HUDEP-2 (cell line): ENCODE results near the gene PSTPIP2.
A peak's percentile ranks its signal among the peaks of the same experiment; 100 is the strongest.
"Not testable (repeated sequence)": the region's sequence is repeated elsewhere in the genome, so short reads cannot be mapped to it uniquely, and the experiment has no call there.

Source experiments
- DNase-seq, 76 experiments: peaks; one replicate each; lab custom pipeline; 2025; ENCODE audit not compliant: unreplicated experiment in 76 of 76; lab: John Stamatoyannopoulos, UW

PSTPIP2 gene

DNA sequence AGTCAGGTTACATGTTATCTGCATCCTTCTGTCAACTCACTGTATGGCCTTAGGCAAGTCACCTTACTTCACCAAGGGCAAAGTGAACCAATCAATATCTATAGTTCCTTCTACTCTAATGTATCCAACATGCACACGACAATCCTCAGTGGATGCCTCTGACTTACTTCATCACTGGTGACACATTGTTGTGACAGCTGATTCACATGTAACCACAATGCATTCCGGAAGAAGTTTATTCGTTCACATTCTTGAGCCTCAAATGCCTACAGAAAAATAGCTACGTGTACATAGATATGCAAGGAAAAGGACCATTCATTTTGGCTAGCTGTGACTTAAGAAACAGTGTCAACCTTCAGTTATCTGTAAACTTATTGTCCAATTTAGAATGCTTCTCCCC, 78.6 kb downstream of the PSTPIP2 start:
- DNase-seq = no peak

DNA sequence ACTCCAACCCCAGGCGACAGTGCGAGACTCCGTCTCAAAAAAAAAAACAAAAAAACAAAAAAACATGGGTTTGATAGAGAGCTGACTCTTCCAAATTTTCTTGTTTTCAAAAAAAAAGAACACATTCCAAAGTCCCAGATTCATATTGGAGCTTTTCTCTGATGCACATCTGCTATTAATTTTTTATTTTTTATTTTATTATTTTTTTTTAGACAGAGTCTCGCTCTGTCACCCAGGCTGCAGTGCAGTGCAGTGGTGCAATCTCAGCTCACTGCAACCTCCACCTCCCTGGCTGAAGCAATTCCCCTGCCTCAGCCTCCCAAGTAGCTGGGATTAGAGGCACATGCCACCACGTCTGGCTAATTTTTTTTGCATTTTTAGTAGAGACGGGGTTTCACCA, 79.5 kb downstream of the PSTPIP2 start:
- not testable (repeated sequence) for DNase-seq

DNA sequence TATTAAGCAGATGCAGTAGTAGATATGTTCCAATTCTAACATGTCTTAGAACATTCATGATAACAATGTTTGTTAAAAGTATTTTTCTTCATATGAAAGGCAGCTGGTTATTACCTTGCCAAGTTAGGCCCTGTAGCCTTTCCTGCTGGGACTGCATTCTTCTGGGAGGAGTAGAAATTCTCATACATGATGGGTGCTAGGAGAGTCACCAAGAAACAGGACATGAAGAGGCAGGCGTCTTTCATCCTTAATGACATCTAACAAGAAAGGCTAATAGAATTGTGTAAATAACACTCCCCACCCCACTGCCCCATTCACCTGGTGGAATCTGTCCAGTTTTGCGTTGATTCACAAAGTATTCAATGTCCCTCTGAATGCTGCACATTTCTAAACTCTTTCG, 80.3 kb downstream of the PSTPIP2 start:
- DNase-seq = no peak

DNA sequence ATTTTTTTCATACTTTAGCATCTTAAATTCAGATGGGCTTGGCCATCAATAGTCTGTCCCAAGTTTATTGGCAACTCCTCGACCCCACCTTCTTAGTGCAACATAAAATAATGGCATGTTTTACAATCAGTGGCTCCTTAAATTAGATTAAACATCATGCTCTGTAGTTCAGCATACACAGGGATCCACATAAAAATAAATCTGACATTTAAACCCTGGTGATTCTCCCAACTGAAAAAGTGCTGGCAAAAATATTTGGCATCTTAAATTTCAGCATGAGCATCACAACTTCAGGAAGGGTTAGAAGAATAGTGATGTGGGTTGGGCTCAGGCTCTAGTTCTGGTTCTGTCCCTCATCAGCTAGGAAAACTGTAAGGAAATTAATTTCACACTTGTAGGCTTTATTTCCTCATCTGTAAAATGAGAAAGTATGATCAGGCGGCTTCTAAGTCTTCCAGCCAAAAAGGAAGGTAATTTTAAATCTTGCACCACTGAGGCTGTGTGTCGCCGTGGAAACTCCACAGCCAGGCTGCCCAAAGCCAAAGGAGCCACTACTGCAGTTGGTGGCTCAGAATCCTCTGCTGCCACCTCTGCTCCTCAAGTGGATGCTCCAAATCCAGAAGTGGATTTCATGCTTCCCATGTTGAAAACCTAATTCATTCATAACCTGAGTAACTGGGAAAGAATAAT, 87.4 kb downstream of the PSTPIP2 start:
- DNase-seq = no peak

DNA sequence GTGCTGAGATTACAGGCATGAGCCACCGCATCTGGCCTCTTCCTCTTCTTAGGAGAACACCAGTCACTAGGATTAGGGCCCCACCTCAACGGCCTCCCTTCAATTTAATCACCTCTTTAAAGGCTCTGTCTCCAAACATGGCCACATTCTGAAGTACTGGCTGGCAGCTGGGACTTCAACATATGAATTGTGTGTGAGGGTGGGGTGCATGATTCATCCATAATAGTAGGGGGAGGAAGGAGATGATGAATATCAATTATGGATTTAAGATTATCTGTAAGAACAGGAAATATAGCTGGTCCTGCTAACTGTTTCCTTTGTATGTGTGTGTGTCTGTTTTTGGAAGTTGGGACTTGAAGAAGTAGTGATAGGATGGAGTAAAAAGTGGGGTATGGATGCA, 90.2 kb downstream of the PSTPIP2 start:
- DNase-seq = peak in 6 of 76 experiments; percentile 1 to 36 (median 24)

DNA sequence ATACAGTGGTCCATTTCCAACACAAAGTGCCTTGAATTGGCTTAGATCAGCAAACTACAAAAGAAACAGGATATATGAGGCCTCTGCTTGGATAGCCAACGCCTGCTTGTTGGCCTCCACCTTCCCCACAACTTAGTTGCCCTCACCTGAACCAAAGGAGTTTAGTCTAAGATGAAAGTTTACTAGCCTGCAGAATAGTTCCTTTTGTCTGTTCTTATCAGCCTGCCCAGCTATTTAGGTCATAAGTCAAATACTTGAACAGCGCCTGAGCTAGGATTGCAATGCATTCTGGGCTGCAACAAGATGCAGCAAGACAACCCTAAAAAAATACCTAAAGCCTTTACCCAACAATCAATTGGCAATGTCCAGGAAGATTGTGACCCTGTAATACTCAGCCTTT, 91.8 kb downstream of the PSTPIP2 start:
- peak in 13 of 76 experiments; percentile 1 to 54 (median 27) for DNase-seq

DNA sequence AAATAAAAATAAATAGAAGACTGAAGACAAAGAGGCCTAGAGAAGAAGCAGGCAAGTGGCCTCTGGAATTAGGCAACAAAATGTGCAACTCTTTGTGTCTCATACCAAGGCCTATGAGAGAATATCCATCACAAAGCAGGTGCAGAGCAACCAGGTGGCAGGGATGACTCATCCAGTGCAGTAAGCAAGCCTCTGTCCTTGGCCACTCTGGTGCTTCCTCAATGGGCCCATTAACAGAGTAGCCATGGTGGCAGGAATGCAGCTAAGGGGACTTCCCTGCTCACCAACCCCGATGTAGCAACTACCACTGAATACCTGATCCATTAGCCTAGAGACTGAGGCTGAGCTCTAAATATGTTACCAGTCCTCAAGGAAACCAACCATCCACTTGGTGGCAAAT, 94.0 kb downstream of the PSTPIP2 start:
- DNase-seq = no peak

DNA sequence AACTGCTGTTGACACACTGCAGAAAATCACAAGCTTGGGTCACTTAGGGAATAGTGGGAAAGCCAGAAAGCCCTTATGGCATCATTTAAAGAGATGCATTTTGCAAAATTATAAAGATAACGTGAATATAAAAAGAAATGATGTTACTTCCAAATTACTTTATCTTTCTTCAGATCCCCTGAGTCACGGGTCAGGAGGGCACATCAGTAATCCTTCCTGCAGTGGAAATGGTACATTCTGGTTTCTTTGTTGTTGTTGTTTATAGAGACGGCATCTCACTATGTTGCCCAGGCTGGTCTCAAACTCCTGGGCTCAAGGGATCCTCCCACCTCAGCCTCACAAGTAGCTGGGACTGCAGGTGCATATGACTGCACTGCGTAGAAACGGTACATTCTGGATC, 95.1 kb downstream of the PSTPIP2 start:
- DNase-seq = no peak

DNA sequence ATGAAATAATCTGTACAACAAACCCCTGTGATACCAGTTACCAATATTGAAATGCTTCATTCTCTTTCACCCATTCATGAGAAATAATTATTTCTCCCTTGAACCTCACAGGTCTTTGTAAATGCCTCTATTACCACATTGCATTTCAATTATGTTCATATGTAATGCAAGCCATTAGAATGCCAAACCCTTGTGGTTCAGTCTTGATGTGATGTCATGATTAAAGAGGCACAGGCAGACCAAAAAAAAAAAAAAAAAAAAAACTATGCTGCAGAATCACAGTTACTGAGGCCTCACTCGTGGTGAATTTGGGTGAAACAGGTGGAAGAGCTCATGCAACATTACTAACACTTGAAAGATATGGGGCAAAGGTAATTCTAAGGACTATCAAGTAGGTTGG, 95.5 kb downstream of the PSTPIP2 start:
- peak in 6 of 76 experiments; percentile 1 to 35 (median 6) for DNase-seq

DNA sequence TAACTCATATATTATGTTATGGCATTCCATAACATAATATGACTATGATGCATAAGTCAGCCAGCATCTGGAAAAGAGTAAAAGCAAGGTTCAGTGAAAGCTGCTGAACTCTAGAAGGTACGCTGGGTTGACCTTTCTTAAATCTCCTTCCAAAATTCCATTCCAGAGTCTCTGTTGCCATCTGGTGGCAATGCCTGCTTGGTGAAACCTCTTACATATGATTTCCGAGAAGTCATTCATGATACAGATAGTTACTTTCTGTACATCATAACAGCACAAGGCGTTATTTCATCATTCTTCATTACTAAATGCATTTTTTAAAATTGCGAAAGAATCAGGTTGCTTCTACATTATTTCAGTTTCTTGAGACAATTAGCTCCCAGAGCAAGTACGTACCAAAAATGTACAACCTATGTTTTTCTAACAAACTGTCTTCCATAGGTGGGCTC, 97.9 kb downstream of the PSTPIP2 start:
- peak in 67 of 76 experiments; percentile 6 to 91 (median 63) for DNase-seq

DNA sequence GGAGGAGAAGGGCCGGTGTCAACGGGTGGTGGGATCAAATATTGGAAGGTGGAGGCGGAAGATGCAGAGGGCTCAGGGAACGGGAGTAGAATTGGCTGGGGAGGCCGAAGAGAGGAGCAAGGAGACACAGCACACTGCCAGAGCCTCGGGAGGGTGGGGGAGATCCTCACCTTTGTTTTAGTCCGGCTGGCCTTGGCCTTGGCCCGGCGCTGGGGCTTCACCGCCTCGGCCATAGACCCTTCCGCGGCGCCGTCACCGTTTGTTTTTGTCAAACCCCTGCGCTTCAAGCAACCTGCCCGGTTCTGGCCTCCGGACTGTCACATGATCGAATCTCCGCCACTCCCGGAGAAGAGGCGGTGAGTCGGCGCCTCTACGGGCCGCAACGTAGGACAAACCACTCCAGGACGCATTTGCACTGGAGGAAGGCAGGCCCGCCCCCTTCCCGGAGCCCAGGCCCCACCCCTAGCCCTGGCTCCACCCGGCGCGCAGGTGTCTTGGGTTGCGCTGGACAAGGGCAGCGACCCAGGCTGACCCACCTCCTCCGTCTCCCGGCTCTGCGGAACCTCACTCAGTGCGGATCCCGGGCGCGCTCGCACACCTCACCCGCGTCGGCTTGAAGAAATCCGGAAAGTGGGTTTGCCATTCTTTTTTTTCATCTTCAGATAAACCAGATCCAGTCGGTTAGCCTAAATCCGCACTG, 104.9 kb downstream of the PSTPIP2 start, which contains the start of gene EPG5:
Gene EPG5, minus strand, starts transcription at position 323 of the 700 bp plus-strand sequence. Its CDS starts 90 bp downstream, at position 233.
- DNase-seq = peak; percentile 9 to 98 (median 93)

DNA sequence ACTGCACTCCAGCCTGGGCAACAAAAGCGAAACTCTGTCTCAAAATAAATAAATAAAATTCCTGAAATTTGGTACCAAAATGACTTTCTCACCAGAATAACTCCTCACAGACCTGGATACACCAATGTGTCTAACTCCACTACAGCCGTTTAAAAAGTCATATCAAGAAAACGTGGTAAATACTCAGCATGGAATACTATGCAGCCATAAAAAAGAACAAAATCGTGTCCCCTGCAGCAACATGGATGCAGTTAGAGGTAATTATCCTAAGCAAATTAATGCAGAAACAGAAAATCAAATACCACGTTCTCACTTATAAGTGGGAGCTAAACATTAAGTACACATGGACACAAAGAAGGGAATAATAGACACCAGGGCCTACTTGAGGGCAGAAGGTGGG, 107.1 kb downstream of the PSTPIP2 start:
- not testable (repeated sequence) for DNase-seq

DNA sequence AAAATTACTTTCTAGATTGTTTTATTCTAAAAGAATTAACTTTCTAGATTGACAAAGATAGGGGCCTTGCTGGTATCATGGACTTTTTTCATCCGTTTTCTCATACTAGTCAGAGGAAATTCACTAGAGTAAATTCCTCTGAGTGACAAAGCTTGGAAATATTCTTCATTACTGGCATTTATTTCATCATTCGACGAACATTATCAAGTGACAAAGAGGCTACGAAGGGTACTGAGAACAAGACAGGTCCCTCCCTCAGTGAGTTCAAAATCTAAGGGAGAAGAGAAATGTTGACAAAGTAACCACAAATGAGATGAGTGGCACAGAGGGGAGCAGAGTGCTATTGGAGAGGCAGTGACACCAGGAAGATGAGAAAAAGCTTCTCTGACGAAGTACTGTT, 109.2 kb downstream of the PSTPIP2 start:
- DNase-seq = no peak

DNA sequence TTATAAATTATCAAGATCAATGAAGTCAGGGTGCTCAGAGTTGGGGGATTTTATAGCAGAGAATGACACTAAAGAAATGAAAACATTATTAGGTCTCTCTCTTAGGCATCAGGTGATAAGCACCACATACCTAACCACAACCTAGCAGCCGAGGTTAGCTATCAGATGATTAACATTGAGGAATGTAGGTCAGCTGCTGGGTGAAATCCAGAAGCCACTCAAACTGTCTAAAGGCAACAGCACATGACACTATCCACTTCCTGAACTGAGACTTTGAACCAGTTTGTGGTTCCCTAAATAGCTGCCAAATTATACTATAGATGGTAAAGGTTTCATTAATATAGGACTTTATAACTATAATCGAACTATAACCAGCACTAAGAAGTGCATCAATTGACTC, 109.6 kb downstream of the PSTPIP2 start:
- DNase-seq = peak in 34 of 76 experiments; percentile 1 to 64 (median 31)

DNA sequence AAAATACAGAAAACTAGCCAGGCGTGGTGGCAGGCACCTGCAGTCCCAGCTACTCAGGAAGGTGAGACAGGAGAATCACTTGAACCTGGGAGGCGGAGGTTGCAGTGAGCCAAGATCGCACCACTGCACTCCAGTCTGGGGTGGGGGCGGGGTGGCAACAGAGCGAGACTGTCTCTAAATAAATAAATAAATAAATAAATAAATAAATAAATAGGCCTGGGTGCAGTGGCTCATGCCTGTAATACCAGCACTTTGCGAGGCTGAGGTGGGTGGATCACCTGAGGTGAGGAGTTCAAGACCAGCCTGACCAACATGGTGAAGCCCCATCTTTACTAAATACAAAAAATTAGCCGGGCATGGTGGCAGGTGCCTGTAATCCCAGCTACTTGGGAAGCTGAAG, 112.6 kb downstream of the PSTPIP2 start:
- DNase-seq = not testable (repeated sequence)

DNA sequence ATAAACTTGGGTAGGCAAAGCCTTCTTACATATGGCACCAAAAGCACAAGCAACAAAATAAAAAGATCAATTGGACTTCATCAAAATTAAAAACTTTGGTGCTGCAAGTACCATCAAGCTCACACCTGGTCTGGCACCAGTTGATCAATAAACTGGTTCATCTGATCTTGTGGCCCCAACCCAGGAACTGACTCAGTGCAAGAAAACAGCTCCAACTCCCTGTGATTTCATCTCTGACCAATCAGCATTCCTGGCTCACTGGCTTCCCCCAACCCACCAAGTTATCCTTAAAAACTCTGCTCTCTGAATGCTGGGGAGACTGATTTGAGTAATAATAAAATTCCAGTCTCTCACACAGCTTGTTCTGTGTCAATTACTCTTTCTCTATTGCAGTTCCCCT, 113.3 kb downstream of the PSTPIP2 start:
- no peak for DNase-seq

DNA sequence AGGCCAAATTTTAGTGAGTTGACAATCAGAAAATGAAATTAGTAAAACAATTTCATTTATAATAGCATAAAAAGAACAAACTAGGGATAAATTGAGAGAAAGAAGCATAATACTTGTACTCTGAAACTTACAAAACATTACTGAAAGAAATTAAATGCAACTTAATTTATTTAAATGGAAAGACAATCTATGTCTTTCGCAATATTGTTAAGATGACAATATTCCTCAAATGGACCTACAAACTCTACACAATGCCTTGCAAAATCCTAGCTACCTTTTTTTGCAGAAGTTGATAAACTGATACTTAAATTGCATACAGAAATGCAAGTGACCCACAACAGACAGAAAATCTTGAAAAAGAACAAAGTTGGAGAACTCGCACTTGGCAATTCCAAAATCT, 114.0 kb downstream of the PSTPIP2 start:
- DNase-seq = no peak

DNA sequence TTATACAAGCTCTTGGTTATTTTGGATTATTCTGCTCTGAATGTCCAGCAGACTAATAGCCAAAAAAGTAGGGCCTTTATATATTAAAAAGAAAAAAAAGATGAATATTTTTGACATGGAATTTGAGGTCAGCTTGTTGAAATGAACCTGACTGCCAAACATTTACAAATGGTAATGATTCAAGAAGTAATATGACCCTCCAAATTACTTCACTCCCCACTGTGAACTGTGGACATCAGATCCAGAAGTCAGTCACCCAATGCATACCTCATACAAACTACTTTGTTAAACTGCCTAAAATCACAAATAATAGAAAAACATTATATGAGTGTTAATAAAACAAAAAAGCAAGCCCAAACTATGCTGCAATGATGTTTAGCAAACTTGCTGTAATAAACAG, 115.0 kb downstream of the PSTPIP2 start:
- DNase-seq = no peak

DNA sequence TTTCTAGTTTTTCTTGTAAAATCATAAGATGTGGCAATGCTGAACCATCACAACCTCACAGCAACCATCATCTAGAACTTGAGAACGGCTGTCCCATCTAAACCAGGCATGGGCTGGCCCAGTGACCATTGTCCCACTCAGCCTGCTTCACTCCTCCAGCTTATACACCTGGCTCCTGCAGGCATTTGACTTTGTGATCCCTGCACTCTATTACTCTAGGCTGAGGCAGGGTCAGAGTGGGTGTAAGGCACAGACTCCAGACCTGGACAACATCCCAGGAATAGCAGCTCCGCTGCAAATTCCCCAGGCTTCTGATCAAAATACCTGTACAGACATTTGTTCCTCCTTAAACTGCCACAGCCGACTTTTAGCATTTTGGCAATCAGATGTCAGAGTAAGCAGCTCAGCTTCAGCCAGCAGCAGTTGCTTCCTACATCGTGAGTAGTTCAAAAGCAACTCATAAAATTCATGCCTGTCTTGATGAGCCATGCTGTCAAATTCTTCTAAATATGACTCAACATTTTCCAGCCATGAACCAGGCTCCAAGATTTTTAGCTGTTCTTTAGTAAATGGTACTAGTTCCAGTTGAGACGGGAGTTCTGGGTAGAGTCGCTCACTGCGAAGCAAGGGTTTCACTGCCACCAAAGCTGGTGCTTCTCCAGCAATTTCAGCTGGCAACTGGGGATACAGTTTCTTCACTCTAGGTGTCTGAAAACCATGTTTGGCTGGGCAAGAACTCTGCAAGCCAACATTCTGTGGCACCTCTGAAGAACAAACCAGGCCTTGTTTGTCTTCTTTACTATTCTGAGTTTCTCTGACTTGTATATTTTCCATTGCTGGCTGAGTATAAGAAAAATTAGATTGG, 117.8 kb downstream of the PSTPIP2 start:
- DNase-seq = no peak

DNA sequence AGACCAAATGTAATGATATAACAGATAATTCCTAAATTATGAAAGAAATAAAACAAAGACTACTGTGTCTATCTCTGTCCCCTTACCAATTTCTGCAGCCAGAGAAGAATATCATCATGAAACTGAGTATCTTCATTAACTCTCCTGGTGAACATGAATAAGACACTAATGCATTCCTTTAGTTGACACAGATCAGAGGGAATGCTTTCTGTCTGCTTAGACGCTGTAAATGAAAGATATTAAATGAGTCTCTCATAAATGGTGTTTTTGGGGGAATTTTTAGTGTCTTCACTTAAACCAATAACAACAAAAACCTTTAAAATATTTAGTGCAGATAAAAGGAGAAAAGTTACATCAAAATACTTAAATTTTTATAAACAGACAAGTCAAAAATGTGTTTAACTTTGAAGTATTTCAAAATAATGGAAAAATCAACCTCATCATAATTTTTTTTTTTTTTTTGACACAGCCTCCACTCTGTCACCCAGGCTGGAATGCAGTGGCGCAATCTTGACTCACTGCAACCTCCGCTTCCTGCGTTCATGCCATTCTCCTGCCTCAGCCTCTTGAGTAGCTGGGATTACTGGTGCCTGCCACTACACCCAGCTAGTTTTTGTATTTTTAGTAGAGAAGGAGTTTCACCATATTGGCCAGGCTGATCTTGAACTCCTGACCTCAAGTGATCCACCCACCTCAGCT, 120.9 kb downstream of the PSTPIP2 start:
- no peak for DNase-seq

DNA sequence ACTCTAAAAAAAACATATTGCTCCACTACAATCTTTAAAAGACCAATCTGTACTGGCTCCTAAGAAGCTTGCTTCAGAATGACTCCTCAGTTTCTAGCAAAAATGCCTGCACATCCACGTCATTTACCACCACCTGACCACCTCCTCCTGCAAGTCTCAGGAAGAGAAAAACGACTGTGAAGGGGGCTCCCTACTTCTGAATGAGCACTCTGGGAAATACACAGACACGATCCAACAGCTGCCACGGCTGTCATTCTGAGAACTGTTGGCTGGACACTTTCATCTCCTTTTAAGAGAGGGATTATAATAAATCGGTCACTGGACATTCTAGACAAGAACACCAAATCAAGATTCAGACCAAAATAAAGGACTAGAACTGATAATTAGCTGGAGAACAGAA, 126.4 kb downstream of the PSTPIP2 start:
- DNase-seq = no peak
